Measurements from ENCODE around the gene TCOF1. TPM values are rescaled to one million over a fixed set of nuclear protein-coding genes. Genes with fewer than 3 reads are reported as not detected.
"Not testable (repeated sequence)": the region's sequence is repeated elsewhere in the genome, so short reads cannot be mapped to it uniquely, and the experiment has no call there.

TCOF1 gene
- polyA plus RNA-seq, 4 donors = 20.0 to 43.8 (median 33.1) TPM

DNA sequence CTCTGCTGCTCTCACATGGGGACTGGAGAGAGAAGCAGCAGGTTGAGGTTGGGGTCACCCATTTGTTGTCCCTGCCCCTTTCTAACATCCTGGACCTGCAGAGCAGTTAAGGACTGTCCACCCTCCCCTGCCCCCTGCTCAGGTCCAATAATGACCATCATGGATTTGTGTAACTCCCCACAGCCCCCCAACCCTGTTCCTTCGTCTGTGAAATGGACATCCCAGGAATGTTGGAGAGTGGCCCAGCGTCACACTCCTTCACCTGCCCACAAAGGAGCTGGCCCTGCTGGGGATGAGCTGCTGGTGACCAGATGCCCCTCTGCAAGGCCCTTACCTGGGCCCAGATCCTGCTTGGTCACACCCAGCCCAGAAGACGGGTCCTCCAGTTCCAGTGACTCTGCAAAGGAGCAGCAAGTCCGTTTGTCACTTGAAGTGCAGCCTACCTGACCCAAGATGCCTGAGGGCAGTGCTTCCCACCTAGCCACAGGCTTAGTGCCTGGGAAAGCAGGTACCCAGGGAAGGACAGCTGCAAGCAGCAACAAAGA lies 44.8 kb downstream of the TCOF1 start:
- no peak for DNase-seq (ENCODE audit: low read depth in 4 of 4, low spot score in 3 of 4)

DNA sequence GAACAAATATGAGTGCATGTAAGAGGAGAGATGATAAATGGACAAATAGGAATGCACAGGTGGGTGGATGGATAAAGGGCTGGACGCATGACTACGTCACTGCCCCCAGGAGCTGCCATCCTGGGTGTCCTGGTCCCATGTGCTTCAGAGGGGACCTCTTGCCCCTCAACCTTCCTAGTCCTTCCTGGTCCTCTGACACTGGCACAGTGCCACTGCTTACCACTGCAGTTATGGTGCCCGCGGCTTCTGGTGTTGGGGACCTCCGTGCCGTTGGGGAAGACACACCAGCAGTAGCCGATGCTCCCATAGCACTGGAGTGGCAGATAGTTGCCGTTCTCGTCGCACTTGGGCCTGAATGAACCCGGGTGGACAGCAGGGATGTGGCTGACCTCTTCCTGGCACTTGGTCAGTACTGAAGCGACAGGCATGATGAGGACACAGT lies 45.4 kb downstream of the TCOF1 start:
- no peak for DNase-seq (ENCODE audit: low read depth in 4 of 4, low spot score in 3 of 4)

DNA sequence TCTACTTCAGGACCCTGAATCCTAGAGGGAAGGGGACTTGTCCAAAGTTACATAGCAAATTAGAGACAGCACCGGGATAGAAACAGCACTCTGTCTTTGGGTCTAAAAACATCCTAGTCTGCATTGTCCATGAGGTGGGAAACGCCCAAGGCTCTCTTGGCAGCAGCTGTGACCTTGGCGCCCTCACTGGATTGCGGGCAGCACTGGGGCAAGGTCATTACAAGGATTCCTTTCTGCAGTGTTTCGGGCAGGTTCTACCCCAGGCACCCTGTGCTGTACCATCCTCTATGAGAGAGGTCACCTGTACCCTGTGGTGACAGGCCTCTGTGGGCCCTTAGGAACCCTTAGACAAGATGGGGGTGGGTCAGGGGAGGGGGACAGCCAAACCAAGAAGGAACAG lies 46.6 kb downstream of the TCOF1 start:
- DNase-seq (ENCODE audit: low read depth in 4 of 4, low spot score in 3 of 4) = no peak

DNA sequence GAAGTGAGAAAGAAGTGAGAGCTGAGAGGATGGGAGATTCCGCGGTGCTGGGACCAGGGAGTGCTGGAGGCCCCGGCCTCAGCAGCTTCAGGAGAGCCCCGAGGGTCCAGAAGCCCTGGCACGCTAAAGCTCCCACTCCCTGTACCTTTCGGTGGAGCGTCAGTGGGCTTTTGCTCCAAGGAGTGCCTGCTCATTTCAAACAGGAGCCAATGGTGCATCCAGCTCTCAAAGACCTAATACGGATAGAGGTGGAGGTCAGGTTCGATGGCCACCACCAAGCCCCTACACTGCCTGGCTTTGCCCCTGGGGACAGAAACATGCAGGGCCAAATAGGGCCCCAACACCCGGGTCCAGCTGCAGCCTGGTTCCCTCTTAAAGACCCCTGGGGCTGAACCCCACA lies 47.0 kb downstream of the TCOF1 start:
- no peak for DNase-seq (ENCODE audit: low read depth in 4 of 4, low spot score in 3 of 4)

DNA sequence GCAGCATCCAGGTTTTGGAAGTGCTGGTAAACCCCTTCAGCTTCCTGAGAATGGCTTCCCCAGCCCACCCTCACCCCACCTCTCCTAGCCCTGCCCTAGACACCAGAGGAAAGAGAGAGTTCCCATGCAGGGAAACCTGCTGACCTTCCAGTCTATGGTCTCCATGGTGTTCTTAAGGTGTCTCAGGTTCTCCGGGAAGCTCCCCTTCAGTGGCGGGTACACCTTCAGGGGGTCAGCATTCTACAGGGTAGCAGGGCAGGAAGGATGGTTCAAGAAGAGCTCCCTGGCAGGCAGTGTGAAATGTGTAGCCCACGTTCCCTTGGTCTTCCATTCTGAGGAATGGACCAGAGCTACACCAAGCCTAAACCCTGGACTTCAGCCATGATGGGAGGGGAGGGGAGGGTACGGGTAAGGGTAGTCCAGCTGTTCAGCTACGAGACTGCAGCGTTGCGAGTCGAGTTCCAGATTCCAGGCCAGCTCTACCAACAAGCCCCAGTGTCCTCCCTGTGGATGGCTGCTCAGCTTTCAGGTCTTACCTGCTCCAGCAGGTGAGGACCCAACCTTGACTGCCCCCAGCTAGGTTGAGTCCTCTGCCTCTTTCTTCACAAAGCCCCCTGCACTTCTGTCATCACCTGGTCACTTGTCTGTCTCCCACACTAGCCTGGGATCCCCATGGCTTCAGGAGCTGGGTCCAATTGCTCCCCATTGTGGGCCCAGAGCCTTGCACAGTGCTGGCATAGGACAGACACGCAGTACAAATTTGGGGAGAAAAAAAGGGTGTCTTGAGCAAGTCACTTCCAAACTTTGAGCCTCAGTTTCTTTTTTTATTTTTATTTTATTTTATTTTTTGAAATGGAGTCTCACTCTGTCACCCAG lies 47.7 kb downstream of the TCOF1 start:
- no peak for DNase-seq (ENCODE audit: low read depth in 4 of 4, low spot score in 3 of 4)

DNA sequence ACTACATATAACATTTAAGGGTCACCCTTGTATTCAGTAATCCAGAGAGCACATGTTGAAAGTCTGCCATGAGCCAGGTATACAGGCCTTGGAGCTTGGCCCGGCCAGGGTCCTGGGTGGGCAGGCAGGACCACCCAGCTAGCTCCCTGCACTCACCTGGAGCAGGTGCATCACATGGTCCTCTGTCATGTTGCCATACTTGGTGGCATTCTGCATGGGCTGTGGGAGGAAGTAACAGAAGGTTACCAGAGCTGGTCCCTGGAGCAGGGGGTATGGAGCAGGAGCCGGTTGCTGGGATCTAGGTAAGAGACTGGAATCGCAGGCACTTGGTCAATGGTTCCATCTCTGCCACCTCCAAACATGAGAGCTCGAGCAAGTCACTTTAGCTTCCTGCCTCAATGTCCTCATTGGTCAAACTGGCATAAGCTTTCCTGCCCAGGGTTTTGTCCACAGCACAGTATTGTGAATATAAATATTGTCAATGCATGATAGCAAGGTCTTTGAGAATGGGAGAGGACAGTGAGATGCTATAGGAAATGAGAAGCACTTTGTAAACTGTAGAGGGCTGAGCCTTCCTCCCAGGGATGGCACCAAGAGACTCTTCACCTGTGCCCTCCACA lies 48.7 kb downstream of the TCOF1 start:
- DNase-seq (ENCODE audit: low read depth in 4 of 4, low spot score in 3 of 4) = no peak

DNA sequence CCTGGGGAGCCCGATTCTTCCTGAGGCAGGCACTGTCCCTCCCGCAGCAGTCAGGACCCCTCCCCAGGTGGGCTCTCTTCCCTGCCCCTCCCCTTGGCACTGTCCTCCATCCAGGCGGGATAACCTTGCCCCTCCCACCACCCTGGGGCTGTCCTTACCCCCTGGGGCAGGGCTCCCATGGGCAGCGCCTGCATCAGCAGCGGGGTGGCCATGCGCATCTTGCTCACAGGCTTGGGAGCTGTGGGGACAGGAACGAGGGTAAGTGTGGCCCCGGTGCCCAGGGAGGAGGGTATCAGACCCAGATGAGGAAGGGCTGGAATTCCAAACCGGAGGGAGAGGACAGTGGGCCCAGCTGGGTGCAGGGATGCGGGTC lies 49.2 kb downstream of the TCOF1 start:
- DNase-seq (ENCODE audit: low read depth in 4 of 4, low spot score in 3 of 4) = no peak

DNA sequence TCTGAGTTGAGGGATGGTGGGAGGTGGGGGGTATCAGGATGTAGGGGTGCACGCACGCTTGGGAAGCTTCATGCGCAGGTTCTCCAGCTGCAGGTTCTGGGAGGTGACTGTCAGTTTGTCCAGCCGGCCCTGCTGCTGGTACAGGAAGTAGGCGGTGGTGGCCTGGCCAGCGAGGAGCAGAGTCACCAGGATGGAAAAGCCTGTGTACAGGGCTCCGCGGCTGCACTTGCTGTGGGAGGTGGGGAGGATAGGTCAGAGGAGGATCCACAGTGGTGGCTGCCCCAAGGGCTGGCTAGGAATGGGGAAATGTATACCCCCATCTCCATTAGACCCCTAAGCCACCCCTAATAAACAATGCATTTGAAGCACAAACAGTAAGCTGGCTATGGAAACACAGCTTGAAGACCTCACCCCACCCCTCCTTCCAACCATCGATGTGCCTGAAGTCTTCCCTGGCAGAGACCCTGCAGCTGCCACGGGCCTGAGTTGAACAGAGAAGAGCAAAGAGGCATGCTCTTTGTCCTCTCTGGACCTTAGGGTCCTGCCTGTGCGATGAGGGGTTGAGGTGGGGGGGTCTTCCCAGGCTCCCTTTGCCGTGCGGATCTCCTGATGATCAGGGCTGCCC lies 49.7 kb downstream of the TCOF1 start:
- DNase-seq (ENCODE audit: low read depth in 4 of 4, low spot score in 3 of 4) = no peak

DNA sequence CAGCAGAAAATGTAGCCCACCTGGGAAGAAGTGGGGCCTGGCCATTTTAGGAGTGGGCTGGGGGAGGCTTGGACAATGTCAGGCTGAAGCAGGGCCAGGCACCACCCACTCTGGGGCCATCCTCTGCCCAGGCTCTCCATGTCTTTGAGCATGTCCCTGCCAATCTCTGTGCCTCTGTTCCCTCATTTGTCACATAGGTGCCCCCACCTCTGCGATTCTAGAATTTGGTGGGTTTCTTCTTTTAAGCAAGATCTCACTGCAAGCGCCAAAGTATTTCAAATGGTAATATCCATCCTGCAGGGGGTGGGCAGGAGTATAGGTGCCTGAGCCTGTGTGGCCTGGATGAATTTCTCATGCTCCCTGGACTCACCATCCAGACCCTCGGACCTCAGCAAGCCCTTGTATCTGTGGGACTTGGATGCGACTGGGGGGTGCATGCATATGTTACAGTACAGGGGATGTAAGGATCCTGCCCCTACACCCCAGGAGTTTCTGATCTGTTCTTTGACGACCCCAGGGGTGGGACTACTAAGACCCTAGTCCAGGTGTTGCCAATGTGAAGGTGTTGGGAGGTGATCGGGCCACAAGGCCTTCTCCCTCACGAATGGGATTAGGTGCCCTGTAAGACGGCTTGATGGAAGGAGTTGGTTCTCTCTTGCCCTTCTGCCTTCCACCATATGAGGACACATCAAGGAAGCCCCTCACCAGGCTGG lies 50.9 kb downstream of the TCOF1 start:
- no peak for DNase-seq (ENCODE audit: low read depth in 4 of 4, low spot score in 3 of 4)

DNA sequence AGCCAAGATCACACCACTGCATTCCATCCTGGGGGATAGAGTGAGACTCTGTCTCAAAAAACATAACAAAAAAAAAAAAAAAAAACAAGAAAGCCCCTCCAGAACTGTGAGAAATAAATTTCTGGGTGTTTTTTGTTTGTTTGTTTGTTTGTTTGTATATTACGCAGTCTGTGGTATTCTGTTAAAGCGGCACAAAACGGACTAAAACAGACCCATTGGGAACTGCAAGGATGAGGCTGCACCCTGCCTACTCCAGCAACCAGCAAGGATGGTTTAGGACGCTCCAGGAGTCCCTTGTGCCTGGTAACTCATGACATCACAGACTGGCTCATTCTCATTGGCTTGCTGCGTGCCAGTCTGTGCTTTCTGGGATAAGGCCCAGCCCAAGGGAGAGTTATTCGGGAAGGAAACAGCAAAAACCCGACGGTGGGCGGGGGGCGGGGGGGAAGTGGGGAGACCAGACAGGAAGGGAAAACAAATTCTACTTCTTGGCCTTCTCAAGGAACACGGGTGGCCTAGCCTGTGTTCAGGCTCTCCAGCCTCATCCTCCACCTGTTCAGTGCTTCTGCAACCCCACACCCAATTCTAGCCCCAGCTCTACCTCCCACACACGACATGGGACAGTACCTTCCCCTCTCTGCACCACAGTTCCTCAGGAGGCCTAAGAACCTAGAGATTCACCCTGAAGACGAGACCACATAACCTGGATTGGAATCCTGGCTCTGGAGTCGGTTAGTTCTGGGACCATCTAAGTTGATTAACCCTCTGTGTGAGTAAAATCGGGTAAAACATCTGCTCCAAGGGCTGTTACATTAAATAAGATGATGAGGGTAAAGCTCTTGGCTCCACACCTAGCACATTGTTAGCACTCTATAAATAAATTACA lies 52.4 kb downstream of the TCOF1 start:
- DNase-seq (ENCODE audit: low read depth in 4 of 4, low spot score in 3 of 4) = peak in 3 of 4 donors; percentile 64 to 76 (median 71)

DNA sequence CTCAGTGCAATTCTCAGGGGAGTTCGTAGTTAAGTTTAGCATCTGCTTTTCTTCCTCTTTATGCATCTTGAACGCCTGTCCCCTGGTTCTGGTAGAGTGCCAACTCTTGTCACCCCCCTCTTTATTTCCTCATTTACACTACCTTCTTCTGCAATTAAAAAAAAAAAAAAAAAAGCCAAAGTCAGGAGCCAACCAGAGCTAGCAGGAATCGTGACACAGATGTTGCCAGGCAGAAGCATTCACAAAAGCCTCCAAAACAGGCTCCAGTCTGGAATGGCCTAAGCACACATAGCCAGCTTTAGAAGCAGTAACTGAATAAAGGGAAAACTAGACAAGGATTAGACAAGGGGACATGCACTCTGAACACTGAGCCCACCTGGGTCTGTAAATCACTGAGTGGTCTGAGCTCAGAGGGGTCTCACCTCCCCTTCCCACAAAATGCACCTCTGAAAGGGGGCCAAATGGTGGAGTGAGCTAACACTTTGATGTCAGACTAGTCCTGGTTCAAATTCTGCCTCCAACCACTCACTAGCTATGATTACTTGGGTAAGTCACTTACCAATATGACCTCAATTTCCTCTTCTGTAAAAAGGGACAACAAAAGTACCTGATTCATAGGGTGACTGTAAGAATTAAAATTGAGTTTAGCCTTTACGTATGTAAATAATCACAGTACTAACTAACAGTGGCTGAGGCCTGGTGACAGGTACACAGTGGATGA lies 53.2 kb downstream of the TCOF1 start:
- DNase-seq (ENCODE audit: low read depth in 4 of 4, low spot score in 3 of 4) = peak in 3 of 4 donors; percentile 53 to 70 (median 66)

DNA sequence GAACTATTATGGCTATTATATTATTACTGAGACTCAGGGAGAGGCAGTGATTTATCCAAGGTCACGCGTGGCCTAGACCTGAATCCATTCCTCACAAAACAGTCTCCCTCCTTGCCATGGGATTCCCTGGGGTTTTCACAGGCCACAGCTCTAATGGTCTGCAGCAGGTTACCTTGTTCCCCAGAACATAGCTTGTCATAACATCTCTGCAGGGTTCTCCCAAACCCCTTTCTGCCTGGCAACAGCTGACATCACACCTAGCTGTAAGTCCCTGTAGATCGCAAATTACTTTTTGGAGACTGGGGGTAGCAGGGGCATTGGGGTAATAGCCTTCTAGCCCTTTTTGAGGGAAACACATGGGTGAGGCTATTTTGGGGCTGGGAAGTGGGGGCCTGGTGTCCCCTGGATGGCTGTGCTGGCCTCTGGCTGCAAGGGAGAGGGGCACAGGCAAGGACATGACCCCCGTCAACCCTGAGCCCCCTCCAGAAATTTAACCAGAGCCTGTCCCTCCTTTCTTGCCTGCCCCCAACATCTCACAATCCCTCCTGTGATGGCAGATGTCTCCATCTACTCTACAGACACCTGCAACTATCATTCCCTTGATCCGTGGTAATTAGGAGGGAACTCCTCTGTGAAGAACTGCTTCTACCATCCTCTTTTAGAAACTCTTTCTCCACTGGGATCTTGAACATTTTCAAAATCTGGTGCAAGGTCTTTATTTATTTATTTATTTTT lies 53.9 kb downstream of the TCOF1 start:
- DNase-seq (ENCODE audit: low read depth in 4 of 4, low spot score in 3 of 4) = no peak

DNA sequence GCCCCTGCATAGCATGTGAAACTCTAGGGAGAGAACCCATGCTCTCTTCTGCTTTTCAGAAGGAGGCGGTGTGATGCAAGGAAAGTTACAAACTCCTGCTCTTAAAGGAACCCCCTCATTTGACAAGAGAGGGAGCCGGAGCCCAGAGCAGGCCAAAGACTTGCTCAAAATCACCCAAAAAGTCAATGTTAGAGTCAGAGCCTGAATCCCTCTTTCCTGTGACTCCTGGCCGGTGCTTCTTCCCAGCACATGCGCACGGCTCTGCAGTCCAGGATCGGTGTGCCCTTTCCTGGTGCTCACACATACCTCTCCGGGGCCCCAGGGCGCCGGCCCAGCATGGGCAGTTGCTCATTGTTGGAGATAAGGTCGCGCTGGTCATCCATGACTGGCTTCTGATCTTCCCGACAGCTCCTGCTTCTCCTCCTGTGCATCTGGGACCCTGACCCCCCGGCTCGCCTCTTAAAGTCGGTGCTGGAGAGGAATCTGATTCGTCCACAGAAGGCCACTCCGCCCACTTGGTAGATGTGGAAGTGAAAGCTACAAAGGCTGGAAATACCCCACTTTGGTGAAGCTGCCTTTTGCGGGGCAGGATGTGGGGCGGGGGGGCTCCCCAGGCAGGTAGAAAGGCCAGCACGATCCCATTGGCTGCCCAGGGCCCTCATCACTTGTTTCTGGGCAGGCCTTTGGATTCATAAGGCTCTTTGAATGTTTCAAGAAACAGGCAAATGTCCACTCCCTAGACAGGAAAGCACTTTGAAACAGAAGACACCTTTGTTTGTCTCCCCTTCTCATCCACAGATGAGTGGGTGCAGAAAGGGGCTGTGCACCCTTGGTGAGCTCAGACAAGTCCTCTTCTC lies 55.0 kb downstream of the TCOF1 start, which contains the start of gene CD74:
Gene CD74 (minus strand): TSS at position 592 of the 857 bp plus-strand sequence. CDS start 161 bp downstream, at position 431.
- peak; percentile 53 to 74 (median 68) for DNase-seq (ENCODE audit: low read depth in 4 of 4, low spot score in 3 of 4)

DNA sequence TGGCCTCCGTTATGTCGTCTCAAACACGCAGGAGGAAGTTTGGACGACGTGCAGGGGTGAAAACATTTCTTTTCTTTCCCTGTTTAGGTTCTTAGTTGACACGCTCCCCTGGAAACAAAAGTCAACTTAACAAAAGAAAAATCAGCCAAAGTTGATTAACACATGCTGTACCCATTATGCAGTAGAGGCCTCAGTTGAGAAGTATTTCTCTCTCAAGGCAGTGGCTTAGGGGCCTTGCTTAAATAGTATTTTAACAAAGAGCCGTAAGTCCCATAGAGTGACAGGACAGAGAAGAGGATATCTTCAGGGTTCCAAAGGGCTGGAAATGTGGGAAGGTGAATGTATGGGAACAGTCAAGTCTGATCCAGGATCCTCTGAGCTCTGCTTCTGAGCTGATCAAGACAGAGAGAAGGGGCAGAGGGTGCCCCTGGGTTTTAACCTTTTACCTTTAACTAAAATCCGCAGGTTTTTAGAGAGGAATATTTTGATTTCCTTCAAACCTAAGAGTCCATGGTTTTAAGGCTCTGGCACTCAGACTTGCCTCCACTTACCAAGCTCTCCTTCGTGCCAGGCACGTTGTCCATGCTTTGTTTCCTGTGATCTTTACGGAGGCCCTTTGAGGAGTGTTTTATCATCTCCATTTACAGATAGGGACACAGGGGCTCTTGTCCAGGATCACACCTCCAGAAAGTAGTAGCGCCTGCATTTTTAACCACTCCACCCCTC lies 55.8 kb downstream of the TCOF1 start:
- DNase-seq (ENCODE audit: low read depth in 4 of 4, low spot score in 3 of 4) = no peak

DNA sequence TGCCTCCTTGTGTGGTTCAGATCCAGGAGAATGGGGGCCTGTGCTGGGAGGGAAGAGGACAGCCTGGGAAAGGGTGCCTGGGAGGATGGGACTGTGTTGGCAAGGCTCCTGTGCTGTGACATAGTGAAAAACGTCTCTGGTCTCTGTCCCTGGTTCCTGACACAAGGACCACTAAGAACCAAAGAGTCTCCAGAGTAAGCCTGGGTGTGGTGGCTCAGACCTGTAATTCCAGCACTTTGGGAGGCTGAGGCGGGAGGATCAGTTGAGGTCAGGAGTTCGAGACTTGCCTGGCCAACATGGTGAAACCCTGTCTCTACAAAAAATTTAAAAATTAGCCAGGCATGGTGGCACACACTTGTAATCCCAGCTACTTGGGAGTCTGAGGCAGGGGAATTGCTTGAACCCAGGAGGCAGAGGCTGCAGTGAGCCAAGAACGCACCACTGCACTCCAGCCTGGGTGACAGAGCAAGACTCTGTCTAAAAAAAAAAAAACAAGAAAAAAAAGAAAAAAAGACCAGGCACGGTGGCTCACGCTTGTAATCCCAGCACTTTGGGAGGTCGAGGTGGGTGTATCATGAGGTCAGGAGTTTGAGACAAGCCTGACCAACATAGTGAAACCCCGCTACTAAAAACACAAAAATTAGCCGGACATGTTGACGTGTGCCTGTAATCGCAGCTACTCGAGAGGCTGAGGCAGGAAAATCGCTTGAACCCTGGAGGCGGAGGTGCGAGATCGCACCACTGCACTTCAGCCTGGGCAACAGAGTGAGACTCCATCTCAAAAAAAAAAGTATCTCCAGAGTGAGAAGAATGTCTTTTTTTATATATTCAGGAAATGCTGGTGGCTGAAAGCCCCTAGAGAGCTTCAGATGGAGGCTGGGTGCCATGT lies 56.6 kb downstream of the TCOF1 start:
- DNase-seq (ENCODE audit: low read depth in 4 of 4, low spot score in 3 of 4) = not testable (repeated sequence)
